Loucy (cell line): ENCODE results near the gene ZSCAN25.

ENCODE experiments used
- H2AFZ ChIP-seq: fragments of 200-600 bp; sonication (generic); 2 replicates; pipeline ENCODE4 v1.6.0; 2016; ENCODE audit warnings: antibody characterized with exemption, mild to moderate bottlenecking, low read length, moderate library complexity
- H3F3A ChIP-seq: fragments of 200-600 bp; 2 replicates; pipeline ENCODE4 v1.6.0; 2016; ENCODE audit warnings: antibody characterized with exemption, low read depth, mild to moderate bottlenecking
- H3K27me3 ChIP-seq: fragments of 200-600 bp; sonication (generic); 2 replicates; pipeline ENCODE4 v1.6.1; 2014; ENCODE audit warnings: low read length, mild to moderate bottlenecking; ENCODE audit not compliant: insufficient read depth, poor library complexity, severe bottlenecking
- H3K36me3 ChIP-seq: fragments of 200-600 bp; sonication (generic); 2 replicates; pipeline ENCODE4 v1.6.1; 2016; ENCODE audit warnings: low read length; ENCODE audit not compliant: insufficient read depth
- H3K4me1 ChIP-seq: fragments of 200-600 bp; sonication (generic); 2 replicates; pipeline ENCODE4 v1.5.1; 2014; ENCODE audit warnings: low read length, mild to moderate bottlenecking; ENCODE audit not compliant: insufficient read depth, poor library complexity, severe bottlenecking
- H3K4me2 ChIP-seq: fragments of 200-600 bp; sonication (generic); 2 replicates; pipeline ENCODE4 v1.6.0; 2014; ENCODE audit warnings: antibody characterized with exemption, low read length, low read depth, mild to moderate bottlenecking; ENCODE audit not compliant: poor library complexity, severe bottlenecking
- H3K4me3 ChIP-seq: fragments of 200-600 bp; sonication (generic); 2 replicates; pipeline ENCODE4 v1.5.1; 2014; ENCODE audit warnings: low read length, mild to moderate bottlenecking, mixed read lengths; ENCODE audit not compliant: poor library complexity, severe bottlenecking
- H3K79me2 ChIP-seq: fragments of 200-600 bp; sonication (generic); 2 replicates; pipeline ENCODE4 v1.6.1; 2014; ENCODE audit warnings: low read length; ENCODE audit not compliant: insufficient read depth
- H3K9ac ChIP-seq: fragments of 200-600 bp; sonication (generic); 2 replicates; pipeline ENCODE4 v1.6.0; 2014; ENCODE audit warnings: mild to moderate bottlenecking, low read depth, low read length, moderate library complexity; ENCODE audit not compliant: poor library complexity, severe bottlenecking
- H3K9me2 ChIP-seq: fragments of 200-600 bp; sonication (generic); replicated peaks from 2 replicates; pipeline ENCODE4 v1.6.1; 2016; ENCODE audit warnings: low read depth, low read length, mixed read lengths
- H3K9me3 ChIP-seq: fragments of 200-600 bp; sonication (generic); 2 replicates; pipeline ENCODE4 v1.6.1; 2014; ENCODE audit warnings: mild to moderate bottlenecking, antibody characterized with exemption, low read length, low read depth; ENCODE audit not compliant: insufficient read depth
- H4K20me1 ChIP-seq: fragments of 200-600 bp; sonication (generic); 2 replicates; pipeline ENCODE4 v1.6.0; 2014; ENCODE audit warnings: antibody characterized with exemption, low read length, mild to moderate bottlenecking; ENCODE audit not compliant: insufficient read depth, poor library complexity, severe bottlenecking
- EZH2phosphoT487 ChIP-seq: fragments of 200-600 bp; IDR thresholded peaks from 2 replicates; pipeline ENCODE4 v1.6.1; 2018; ENCODE audit warnings: antibody characterized with exemption, mild to moderate bottlenecking, moderate library complexity, borderline replicate concordance
- TF ChIP-seq, protein P1 (sequence below): fragments of 200-600 bp; sonication (generic); conservative IDR thresholded peaks from 2 replicates; pipeline ENCODE4 v1.5.1; 2014; ENCODE audit warnings: mild to moderate bottlenecking, antibody characterized with exemption, low read length

Gene ZSCAN25

DNA sequence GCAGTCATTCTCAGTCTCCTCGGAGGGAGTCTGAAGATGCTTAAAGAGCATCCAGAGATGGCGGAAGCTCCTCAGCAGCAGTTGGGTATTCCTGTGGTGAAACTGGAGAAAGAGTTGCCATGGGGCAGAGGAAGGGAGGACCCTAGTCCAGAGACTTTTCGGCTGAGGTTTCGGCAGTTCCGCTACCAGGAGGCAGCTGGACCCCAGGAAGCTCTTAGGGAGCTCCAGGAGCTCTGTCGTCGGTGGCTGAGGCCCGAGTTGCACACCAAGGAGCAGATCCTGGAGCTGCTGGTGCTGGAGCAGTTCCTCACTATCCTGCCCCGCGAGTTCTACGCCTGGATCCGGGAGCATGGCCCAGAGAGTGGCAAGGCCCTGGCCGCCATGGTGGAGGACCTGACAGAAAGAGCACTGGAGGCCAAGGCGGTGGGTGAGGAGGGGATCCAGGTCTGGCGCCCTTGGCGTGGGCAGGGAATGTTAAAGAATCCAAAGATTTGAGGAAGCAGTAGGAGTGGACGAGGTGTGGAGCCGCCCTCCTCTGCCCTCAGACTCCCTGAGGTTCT lies 2.9 kb downstream of the ZSCAN25 start:
- H4K20me1 ChIP-seq, result peaks cover 12% of the 10 kb centered on the region
- peaks cover 4% of the 10 kb centered on the region; the same call in 1 of the 2 replicates for H3F3A ChIP-seq
- H3K9ac ChIP-seq, result peak overlapping the region; percentile 93
- H3K27me3 ChIP-seq, result no peaks in the 10 kb centered on the region
- peak overlapping the region; percentile 100 for H3K4me2 ChIP-seq
- H3K36me3 ChIP-seq, result peaks cover 34% of the 10 kb centered on the region; the same call in 1 of the 2 replicates
- peak overlapping the region; percentile 98 for H3K4me3 ChIP-seq
- TF ChIP-seq, protein P1, sequence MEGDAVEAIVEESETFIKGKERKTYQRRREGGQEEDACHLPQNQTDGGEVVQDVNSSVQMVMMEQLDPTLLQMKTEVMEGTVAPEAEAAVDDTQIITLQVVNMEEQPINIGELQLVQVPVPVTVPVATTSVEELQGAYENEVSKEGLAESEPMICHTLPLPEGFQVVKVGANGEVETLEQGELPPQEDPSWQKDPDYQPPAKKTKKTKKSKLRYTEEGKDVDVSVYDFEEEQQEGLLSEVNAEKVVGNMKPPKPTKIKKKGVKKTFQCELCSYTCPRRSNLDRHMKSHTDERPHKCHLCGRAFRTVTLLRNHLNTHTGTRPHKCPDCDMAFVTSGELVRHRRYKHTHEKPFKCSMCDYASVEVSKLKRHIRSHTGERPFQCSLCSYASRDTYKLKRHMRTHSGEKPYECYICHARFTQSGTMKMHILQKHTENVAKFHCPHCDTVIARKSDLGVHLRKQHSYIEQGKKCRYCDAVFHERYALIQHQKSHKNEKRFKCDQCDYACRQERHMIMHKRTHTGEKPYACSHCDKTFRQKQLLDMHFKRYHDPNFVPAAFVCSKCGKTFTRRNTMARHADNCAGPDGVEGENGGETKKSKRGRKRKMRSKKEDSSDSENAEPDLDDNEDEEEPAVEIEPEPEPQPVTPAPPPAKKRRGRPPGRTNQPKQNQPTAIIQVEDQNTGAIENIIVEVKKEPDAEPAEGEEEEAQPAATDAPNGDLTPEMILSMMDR, result no peak
- no peak for TF ChIP-seq EZH2phosphoT487
- H3K79me2 ChIP-seq, result peaks cover 59% of the 10 kb centered on the region
- H3K9me2 ChIP-seq, result no peaks in the 10 kb centered on the region
- H3K4me1 ChIP-seq, result peaks cover 69% of the 10 kb centered on the region
- no peak overlapping the region for H2AFZ ChIP-seq
- H3K9me3 ChIP-seq, result no peaks in the 10 kb centered on the region

DNA sequence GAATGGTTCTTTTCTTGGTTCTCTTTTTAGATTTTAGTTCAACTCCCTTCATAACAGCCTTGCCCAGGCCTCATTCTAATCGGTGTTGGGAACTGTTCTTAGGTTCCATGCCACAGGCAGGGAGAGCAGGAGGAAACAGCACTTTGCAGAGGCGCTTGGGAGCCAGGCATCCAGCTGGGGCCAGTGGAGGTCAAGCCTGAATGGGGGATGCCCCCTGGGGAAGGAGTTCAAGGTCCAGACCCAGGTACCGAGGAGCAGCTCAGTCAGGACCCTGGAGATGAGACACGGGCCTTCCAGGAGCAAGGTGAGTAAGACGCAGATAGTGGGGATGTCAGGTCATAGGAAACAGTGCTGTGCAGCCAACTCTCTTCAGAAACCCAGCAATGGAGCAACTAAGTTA lies 4.5 kb downstream of the ZSCAN25 start:
- Histone ChIP-seq H3F3A (peaks cover 4% of the 10 kb centered on the region; the same call in 1 of the 2 replicates), H3K9me3 (no peaks in the 10 kb centered on the region), H3K4me2 (peak overlapping the region; percentile 100), H3K9ac (peak overlapping the region; percentile 90), H4K20me1 (peaks cover 12% of the 10 kb centered on the region), H3K36me3 (peaks cover 44% of the 10 kb centered on the region; the same call in 1 of the 2 replicates), H2AFZ (no peak overlapping the region), H3K4me3 (peak overlapping the region; percentile 54), H3K79me2 (peaks cover 75% of the 10 kb centered on the region), H3K9me2 (no peaks in the 10 kb centered on the region), H3K27me3 (no peaks in the 10 kb centered on the region), H3K4me1 (peaks cover 85% of the 10 kb centered on the region)
- TF ChIP-seq, protein P1, result no peak
- no peak for TF ChIP-seq EZH2phosphoT487

DNA sequence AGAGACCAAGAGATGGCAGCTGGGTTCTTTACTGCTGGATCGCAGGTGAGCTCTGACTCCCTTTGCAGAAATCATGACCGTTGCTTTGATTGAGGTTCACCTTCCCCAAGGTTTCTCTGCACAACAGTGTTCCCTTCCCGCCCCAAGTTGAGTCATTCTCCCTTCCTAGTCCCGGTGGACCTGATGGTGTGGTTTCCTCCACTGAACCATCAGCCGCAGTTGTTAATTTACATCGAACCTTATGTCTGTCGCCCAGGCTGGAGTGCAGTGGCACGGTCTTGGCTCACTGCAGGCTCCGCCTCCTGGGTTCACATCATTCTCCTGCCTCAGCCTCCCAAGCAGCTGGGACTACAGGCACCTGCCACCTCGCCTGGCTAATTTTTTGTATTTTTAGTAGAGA lies 5.8 kb downstream of the ZSCAN25 start:
- Histone ChIP-seq H3F3A (peaks cover 4% of the 10 kb centered on the region; the same call in 1 of the 2 replicates), H2AFZ (no peak overlapping the region), H4K20me1 (peaks cover 5% of the 10 kb centered on the region), H3K9ac (peak overlapping the region; percentile 90), H3K9me3 (no peaks in the 10 kb centered on the region), H3K4me1 (peaks cover 85% of the 10 kb centered on the region), H3K9me2 (no peaks in the 10 kb centered on the region), H3K79me2 (peaks cover 80% of the 10 kb centered on the region), H3K36me3 (peaks cover 54% of the 10 kb centered on the region; the same call in 1 of the 2 replicates), H3K4me2 (peak overlapping the region; percentile 100), H3K27me3 (no peaks in the 10 kb centered on the region), H3K4me3 (peak overlapping the region; percentile 76)
- TF ChIP-seq EZH2phosphoT487, result no peak
- TF ChIP-seq, protein P1, result no peak; the same call in 1 of the 2 replicates
